Measurements from ENCODE around the gene OTOF. TPM values are rescaled to one million over a fixed set of nuclear protein-coding genes. Genes with fewer than 3 reads are reported as not detected.

OTOF gene
- total and polyA plus RNA-seq, 2 experiments from 2014 or later = 0.21 to 0.23 TPM

- no peak for TF ChIP-seq ZNF462 (CRISPR knock-in tag; IDR thresholded peaks at IDR 0.05)
- TF ChIP-seq CREB1 (CRISPR knock-in tag; IDR thresholded peaks at IDR 0.05; ENCODE audit: low read depth) = no peak
- no peak for TF ChIP-seq STAT1 (IDR thresholded peaks at IDR 0.05; ENCODE audit: unreplicated experiment)
Observed at GRCh38 chr2:26438926-26439325, 39.0 kb downstream of the OTOF start (continued).

GRCh38 chr2:26438526-26438925 lies 39.4 kb downstream of the OTOF start:
- Histone ChIP-seq H3K36me3 (ENCODE audit: insufficient read depth) (no peaks in the 10 kb centered on the region), H3K4me3 (no peak overlapping the region), H3K4me2 (no peak overlapping the region), H3K27me3 (ENCODE audit: insufficient read depth) (no peaks in the 10 kb centered on the region), H2AFZ (peak overlapping the region; percentile 12; the same call in 1 of the 2 replicates), H3F3A (replicated peaks; ENCODE audit: low read depth) (no peaks in the 10 kb centered on the region), H3K27ac (ENCODE audit: low read depth) (no peak overlapping the region), H4K20me1 (replicated peaks; ENCODE audit: insufficient read depth) (no peaks in the 10 kb centered on the region), H3K4me1 (ENCODE audit: insufficient read depth) (no peaks in the 10 kb centered on the region), H3K9me2 (ENCODE audit: insufficient read depth) (no peaks in the 10 kb centered on the region), H3K79me2 (replicated peaks; ENCODE audit: insufficient read depth) (no peaks in the 10 kb centered on the region)
- Mint-ChIP-seq H3K4me1 (0 out of 3 replicates have a peak, but pooled peaks cover 3% of the 10 kb centered on the region), H3K9me3 (no peaks in the 10 kb centered on the region; the same call in 2 of the 3 replicates), H3K27me3 (ENCODE audit: insufficient read depth, low read depth, poor library complexity) (peaks cover 4% of the 10 kb centered on the region), H3K27ac (no peak overlapping the region), H3K4me3 (no peak overlapping the region), H3K36me3 (ENCODE audit: low read depth) (no peaks in the 10 kb centered on the region)
- peak; percentile 13 for DNase-seq (ENCODE audit: low spot score)
- peak; percentile 43; the same call in 2 of the 3 replicates for ATAC-seq
- TF ChIP-seq CTCF (conservative IDR thresholded peaks at IDR 0.05; ENCODE audit: low read depth in 2 of 2) (no peak), EZH2phosphoT487 (IDR thresholded peaks at IDR 0.05; ENCODE audit: unreplicated experiment) (no peak), ETS1 (IDR thresholded peaks at IDR 0.05) (no peak), POLR2AphosphoS5 (IDR thresholded peaks at IDR 0.05; ENCODE audit: low read depth) (no peak), EZH2 (IDR thresholded peaks at IDR 0.05; ENCODE audit: low read depth, unreplicated experiment) (no peak), ZNF331 (CRISPR knock-in tag; IDR thresholded peaks at IDR 0.05; ENCODE audit: low read depth) (no peak), JUNB (IDR thresholded peaks at IDR 0.05; ENCODE audit: unreplicated experiment) (no peak), CREB1 (CRISPR knock-in tag; IDR thresholded peaks at IDR 0.05; ENCODE audit: low read depth) (no peak), ZNF114 (CRISPR knock-in tag; IDR thresholded peaks at IDR 0.05) (no peak), REST (IDR thresholded peaks at IDR 0.05; ENCODE audit: unreplicated experiment) (no peak)

All from GM23338 (cell line).